HG03469 (cell line): Measurements from ENCODE around the gene CTAG1B.
"Not testable (repeated sequence)": the region's sequence is repeated elsewhere in the genome, so short reads cannot be mapped to it uniquely, and the experiment has no call there.

Source experiments
- ATAC-seq: cut with Tn5 transposase; IDR thresholded peaks from one replicate; pipeline ENCODE4 v1.9.1; 2021; ENCODE audit warnings: mild to moderate bottlenecking, moderate library complexity, moderate number of reproducible peaks; ENCODE audit not compliant: unreplicated experiment

Gene CTAG1B

GRCh38 chrX:154592505-154592904, 26.6 kb downstream of the CTAG1B start:
- no peak for ATAC-seq

GRCh38 chrX:154590415-154590814, 28.7 kb downstream of the CTAG1B start:
- ATAC-seq, result not testable (repeated sequence)

GRCh38 chrX:154584585-154585183, 34.4 kb downstream of the CTAG1B start, which contains the start of gene CTAG1A:
TSS of gene CTAG1A (plus strand) at chrX:154585133. CDS start at chrX:154585207, 74 bp downstream.
- not testable (repeated sequence) for ATAC-seq

GRCh38 chrX:154582994-154583393, 36.1 kb downstream of the CTAG1B start:
- not testable (repeated sequence) for ATAC-seq

- not testable (repeated sequence) for ATAC-seq
Observed at GRCh38 chrX:154575076-154575475, 44.0 kb downstream of the CTAG1B start.

- not testable (repeated sequence) for ATAC-seq
Observed at GRCh38 chrX:154573061-154573460, 46.0 kb downstream of the CTAG1B start.

GRCh38 chrX:154570361-154570760, 48.7 kb downstream of the CTAG1B start:
- not testable (repeated sequence) for ATAC-seq
